RWPE2 (cell line): ENCODE data around the gene PCDHGA1.

Experiments used
- ATAC-seq: fragments of 200-7000 bp; cut with Tn5 transposase; 3 replicates; pipeline ENCODE4 v1.9.1; 2021; ENCODE audit warnings: low read depth
- DNase-seq: peaks from one replicate; pipeline ENCODE4 v3.0.0-alpha.2; 2020; ENCODE audit warnings: low spot score
- H3K27ac ChIP-seq: fragments of 450-650 bp; 2 replicates; pipeline ENCODE4 v1.5.1; 2017; ENCODE audit warnings: mild to moderate bottlenecking; ENCODE audit not compliant: poor library complexity, severe bottlenecking
- H3K27me3 ChIP-seq: fragments of 250-450 bp; sonication (Bioruptor Pico); 2 replicates; pipeline ENCODE4 v1.5.1; 2021; ENCODE audit warnings: mild to moderate bottlenecking, moderate library complexity; ENCODE audit not compliant: insufficient read depth, poor library complexity, severe bottlenecking
- H3K36me3 ChIP-seq: fragments of 250-450 bp; sonication (Bioruptor Pico); 2 replicates; pipeline ENCODE4 v1.5.1; 2020; ENCODE audit warnings: low read depth, mild to moderate bottlenecking, moderate library complexity
- H3K4me1 ChIP-seq: fragments of 250-450 bp; sonication (Bioruptor Pico); 2 replicates; pipeline ENCODE4 v1.5.1; 2021; ENCODE audit warnings: mild to moderate bottlenecking, moderate library complexity; ENCODE audit not compliant: insufficient read depth, poor library complexity, severe bottlenecking
- H3K4me3 ChIP-seq: fragments of 250-450 bp; sonication (Bioruptor Pico); 2 replicates; pipeline ENCODE4 v1.5.1; 2021; ENCODE audit warnings: mild to moderate bottlenecking, moderate library complexity; ENCODE audit not compliant: severe bottlenecking
- H3K9me3 ChIP-seq: fragments of 250-450 bp; sonication (Bioruptor Pico); 2 replicates; pipeline ENCODE4 v1.5.1; 2021; ENCODE audit warnings: mild to moderate bottlenecking, moderate library complexity; ENCODE audit not compliant: severe bottlenecking
- CTCF ChIP-seq: fragments of 450-650 bp; IDR thresholded peaks from one replicate; pipeline ENCODE4 v1.5.1; 2017; ENCODE audit warnings: mild to moderate bottlenecking, moderate library complexity; ENCODE audit not compliant: poor library complexity, severe bottlenecking

Gene PCDHGA1

GRCh38 chr5:141510160-141510559 is 179.8 kb downstream of the PCDHGA1 start:
- H3K36me3 ChIP-seq, result peaks cover 14% of the 10 kb centered on the region
- DNase-seq, result no peak
- H3K4me1 ChIP-seq, result peaks cover 42% of the 10 kb centered on the region
- no peak for TF ChIP-seq CTCF
- no peaks in the 10 kb centered on the region for H3K27me3 ChIP-seq
- H3K9me3 ChIP-seq, result no peaks in the 10 kb centered on the region
- no peak overlapping the region for H3K4me3 ChIP-seq
- H3K27ac ChIP-seq, result peak overlapping the region; percentile 88
- ATAC-seq, result no peak

- H3K4me3 ChIP-seq, result no peak overlapping the region
- ATAC-seq (no peak), DNase-seq (no peak)
- H3K9me3 ChIP-seq, result no peaks in the 10 kb centered on the region
- no peak overlapping the region for H3K27ac ChIP-seq
- no peaks in the 10 kb centered on the region for H3K27me3 ChIP-seq
- peaks cover 20% of the 10 kb centered on the region for H3K36me3 ChIP-seq
- TF ChIP-seq CTCF, result no peak
- peaks cover 47% of the 10 kb centered on the region for H3K4me1 ChIP-seq
Measured at GRCh38 chr5:141510850-141511601, 180.7 kb downstream of the PCDHGA1 start.

GRCh38 chr5:141511771-141512325 is 181.5 kb downstream of the PCDHGA1 start:
- Histone ChIP-seq H3K27ac (no peak overlapping the region), H3K4me3 (no peak overlapping the region), H3K4me1 (peaks cover 47% of the 10 kb centered on the region), H3K27me3 (no peaks in the 10 kb centered on the region), H3K36me3 (peaks cover 28% of the 10 kb centered on the region), H3K9me3 (no peaks in the 10 kb centered on the region)
- no peak for DNase-seq
- no peak for TF ChIP-seq CTCF
- no peak for ATAC-seq

GRCh38 chr5:141512390-141512910 is 182.1 kb downstream of the PCDHGA1 start:
- DNase-seq, result no peak
- H3K27ac ChIP-seq, result peak overlapping the region; percentile 95
- H3K4me1 ChIP-seq, result peaks cover 47% of the 10 kb centered on the region
- H3K4me3 ChIP-seq, result no peak overlapping the region
- H3K36me3 ChIP-seq, result peaks cover 34% of the 10 kb centered on the region
- peak; percentile 84 for TF ChIP-seq CTCF
- H3K27me3 ChIP-seq, result no peaks in the 10 kb centered on the region
- H3K9me3 ChIP-seq, result no peaks in the 10 kb centered on the region
- no peak for ATAC-seq
